COR-L47 (cell line): ENCODE results near the gene CPSF4.
"Not testable (repeated sequence)": the region's sequence is repeated elsewhere in the genome, so short reads cannot be mapped to it uniquely, and the experiment has no call there.

Experiments
- DNase-seq: peaks from one replicate; lab custom pipeline; 2025; lab: John Stamatoyannopoulos, UW

CPSF4 gene

GRCh38 chr7:99408379-99409191 lies 30.2 kb upstream of the CPSF4 start, which contains the start of the genes BUD31 and PDAP1:
TSS of gene BUD31 (plus strand) at chr7:99408969. CDS start at chr7:99411093, 2,124 bp downstream.
TSS of gene PDAP1 (minus strand) at chr7:99408597. CDS start at chr7:99408548, 49 bp downstream.
- peak; percentile 92 for DNase-seq

GRCh38 chr7:99409192-99409572 lies 29.6 kb upstream of the CPSF4 start:
- no peak for DNase-seq

DNA sequence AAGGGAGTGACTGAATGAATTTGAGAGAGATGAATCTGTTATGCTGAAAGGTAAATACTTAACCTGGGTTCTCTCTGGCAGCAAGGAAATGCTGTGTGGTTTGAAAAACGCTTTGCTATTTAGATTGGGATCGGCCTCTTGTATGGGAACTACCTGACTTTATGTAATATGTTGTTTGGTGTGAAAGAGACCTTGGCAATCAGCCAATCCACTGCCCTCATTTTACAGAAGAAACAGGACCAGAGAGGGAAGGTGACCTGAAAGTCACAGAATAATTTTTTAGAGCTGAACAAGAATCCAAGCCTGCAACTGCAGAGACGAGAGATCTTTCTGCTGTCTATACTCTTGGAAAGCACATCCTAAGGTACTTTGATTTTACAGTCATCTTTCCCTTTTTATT lies 28.9 kb upstream of the CPSF4 start:
- DNase-seq: no peak

GRCh38 chr7:99410635-99411034 lies 28.1 kb upstream of the CPSF4 start:
- no peak for DNase-seq

DNA sequence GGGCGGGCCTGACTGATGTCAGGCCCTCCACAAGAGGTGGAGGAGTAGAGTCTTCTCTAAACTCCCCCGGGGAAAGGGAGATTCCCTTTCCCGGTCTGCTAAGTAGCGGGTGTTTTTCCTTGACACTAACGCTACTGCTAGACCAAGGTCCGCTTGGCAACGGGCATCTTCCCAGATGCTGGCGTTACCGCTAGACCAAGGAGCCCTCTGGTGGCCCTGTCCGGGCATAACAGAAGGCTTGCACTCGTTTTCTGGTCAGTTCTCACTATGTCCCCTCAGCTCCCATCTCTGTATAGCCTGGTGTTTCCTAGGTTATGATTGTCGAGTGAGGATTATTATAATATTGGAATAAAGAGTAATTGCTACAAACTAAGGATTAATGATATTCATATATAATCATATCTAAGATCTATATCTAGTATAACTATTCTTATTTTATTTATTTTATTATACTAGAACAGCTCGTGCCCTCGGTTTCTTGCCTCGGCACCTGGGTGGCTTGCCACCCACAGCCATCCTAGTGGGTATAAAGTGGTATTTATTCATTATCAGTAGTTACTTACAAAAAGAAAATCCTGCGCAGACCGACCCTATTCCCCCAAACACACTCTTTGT lies 23.1 kb upstream of the CPSF4 start:
- peak; percentile 16 for DNase-seq

- no peak for DNase-seq
Observed at GRCh38 chr7:99418260-99418659, 20.5 kb upstream of the CPSF4 start.

DNA sequence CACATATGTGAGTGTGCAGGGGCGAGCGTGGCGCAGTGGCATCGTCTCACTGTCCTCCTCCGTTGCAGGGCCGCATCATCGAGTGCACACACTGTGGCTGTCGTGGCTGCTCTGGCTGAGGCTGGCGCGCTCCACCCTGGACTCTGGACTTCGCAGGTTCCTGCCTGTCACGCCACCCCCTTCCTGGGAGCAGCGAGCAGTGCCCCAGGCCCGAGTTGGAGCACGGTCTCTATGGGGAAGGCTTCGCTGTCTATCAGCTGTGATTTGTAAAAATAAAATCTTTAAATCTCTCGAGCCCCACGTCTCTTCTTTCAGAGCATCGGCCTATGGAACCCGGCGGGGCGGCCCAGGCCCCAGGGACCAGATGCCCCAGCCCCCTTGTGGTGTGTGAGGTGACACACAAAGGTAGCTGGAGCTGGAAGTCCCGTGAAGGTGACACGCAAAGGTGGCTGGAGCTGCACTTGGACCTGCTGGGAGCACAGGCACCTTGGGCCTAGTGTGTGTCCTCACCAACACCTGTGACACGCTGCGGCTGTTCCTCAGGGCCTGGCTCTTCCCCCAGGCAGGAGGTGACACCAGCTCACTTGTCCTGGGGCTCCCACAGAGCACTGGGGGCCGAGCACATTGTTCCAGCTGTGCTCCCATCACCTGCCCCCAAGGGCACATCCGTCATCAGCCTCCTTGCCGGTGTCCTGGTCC lies 19.3 kb upstream of the CPSF4 start:
- DNase-seq: no peak

DNA sequence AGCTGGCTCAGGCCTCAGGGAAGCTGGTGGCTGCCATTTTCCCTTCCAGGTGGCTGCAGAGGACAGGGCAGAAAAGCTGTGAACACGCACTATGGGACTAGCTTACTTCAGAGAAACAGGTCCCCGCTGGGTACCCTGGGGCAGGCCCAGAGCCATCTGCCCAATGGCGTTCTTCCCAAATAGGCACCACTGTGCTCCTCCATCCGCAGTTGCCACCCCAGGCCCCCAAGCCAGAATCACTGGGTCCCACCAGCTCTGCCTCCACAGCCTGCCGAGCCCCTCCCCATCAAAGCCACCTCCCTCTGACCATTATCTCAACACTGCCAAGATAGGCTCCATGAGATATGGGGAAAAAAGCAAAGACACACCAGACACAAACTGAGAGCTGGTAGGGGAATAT lies 18.5 kb upstream of the CPSF4 start:
- DNase-seq: no peak

DNA sequence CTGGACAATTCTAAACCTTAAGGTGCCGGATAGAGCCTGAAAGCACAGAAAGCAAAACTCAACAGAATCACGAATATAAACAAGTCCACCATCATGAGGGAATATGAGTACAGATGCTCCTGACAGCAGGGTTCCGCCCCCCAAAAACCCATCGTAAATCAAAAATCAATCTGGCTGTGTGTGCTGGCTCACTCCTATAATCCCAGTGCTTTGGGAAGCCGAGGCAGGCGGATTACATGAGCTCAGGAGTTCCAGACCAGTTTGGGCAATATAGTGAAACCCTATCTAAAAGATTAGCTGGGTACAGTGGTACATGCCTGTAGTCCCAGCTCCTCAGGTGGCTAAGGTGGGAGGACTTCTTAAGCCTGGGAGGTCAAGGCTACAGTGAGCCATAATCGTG lies 17.8 kb upstream of the CPSF4 start:
- no peak for DNase-seq

DNA sequence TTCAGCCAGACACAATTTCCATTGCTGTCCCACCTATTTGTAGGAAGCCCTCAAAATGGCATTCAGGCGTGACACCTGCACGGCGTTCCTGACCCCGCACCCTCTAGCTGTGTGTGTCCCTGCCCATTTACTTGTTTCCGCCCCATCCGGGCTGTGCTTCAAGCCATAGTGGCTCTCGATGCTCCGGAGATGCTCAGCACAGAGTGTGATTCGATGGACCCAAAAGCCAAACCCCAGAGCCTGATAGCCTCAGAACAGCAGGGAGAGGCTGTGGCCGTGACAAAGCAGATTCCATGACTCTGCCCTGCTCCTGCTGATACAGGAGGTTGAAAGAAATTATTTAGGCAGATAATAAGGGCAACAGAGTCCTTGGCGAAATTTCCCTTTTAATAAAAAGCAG lies 16.6 kb upstream of the CPSF4 start:
- DNase-seq: no peak

DNA sequence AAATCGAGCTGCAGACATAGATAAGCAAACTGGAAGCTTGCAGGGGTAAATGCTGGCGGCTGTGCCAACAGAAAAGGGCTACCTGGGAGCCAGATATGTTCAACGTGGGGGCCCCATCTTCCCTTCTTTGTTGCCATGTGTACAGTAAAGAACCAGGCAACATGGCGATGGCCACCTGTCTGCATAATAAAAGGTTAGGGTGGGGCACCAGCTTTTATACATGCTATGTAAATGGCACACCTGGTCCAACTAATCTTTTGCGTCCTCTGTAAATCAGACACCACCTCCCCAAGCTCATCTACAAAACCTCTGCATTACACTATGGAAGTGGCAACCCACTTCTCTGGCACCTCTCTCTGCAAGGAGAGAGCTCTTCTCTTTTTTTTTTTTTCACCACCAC lies 16.1 kb upstream of the CPSF4 start:
- DNase-seq: peak; percentile 53

DNA sequence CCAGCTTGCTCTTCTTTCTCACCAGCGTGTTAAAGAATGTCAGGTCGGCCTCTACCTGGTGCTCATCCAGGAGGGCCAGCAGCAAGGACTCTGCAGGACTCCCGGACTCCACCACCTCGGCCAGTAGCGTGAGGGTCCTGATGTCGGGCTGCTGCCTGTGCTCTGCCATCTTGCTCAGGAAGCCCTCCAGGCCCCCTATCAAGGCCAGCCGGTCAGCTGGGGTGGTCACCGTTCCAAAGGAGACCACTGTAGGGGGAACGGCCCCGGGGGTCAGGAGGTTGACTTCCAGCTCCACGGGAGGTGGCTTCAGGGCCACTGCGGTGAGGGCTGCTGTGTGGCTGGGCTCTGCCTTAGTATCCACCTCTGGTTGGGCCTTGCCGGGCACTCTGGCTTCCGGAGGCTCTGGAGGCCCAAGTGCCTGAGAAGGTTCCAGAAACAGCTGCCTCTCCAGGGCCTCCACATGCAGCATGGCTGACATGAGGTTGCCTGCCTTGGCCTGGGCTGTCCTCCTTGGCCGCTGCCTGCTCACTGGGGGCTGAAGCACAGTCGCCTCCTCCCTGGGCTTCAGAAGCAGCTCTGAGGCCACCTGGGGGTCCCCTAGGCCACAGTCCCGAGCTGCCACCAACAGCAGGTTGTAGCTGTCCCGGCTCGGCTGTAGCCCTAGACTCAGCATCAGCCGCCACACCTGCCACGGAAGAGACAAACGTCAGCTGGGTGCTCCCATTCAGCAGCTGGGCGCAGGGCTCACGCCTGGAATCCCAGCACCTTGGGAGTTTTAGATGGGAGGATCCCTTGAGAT lies 13.6 kb upstream of the CPSF4 start:
- no peak for DNase-seq

DNA sequence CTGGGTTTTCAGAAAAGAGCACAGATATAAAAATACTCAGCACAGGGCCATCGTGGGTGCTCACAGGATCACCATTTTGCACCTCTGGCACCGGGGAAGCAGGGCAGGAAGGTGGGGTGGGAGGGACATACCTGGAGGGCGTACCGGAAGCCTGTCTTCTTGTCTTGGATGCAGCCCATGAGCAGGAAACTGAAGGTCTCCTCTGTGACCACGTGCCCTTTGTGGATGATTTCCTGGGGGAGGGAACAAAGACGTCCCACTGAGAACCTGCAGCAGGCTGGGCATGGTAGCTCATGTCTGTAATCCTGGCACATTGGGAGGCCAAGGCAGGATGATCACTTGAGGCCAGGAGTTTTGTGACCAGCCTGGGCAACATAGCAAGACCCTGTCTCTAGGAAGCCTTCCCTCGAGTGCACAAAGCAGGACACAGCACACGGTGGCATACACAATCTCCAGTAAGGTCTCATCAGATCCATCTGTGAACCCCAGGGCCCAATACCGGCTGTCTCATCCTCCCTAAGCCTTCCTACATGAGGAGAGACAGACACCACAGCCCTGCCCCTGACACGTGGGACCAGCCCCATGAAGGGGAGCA lies 9.7 kb upstream of the CPSF4 start:
- no peak for DNase-seq

- DNase-seq: no peak
Observed at GRCh38 chr7:99429756-99430155, 9.0 kb upstream of the CPSF4 start.

DNA sequence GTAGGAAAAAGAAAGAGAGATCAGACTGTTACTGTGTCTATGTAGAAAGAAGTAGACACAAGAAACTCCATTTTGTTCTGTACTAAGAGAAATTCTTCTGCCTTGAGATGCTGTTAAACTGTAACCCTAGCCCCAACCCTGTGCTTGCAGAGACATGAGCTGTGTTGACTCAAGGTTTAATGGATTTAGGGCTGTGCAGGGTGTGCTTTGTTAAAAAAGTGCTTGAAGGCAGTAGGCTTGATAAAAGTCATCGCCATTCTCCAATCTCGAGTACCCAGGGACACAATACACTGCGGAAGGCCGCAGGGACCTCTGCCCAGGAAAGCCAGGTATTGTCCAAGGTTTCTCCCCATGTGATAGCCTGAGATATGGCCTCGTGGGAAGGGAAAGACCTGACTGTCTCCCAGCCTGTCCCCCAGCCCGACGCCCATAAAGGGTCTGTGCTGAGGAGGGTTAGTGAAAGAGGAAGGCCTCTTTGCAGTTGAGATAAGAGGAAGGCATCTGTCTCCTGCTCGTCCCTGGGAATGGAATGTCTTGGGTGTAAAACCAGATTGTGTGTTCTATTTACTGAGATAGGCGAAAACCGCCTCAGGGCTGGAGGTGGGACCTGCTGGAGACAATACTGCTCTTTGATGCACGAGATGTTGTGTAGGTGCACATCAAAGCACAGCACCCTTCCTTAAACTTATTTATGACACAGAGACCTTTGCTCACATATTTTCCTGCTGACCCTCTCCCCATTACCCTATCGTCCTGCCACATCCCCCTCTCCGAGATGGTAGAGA lies 6.8 kb upstream of the CPSF4 start:
- DNase-seq: not testable (repeated sequence)

GRCh38 chr7:99433158-99433557 lies 5.6 kb upstream of the CPSF4 start:
- no peak for DNase-seq

DNA sequence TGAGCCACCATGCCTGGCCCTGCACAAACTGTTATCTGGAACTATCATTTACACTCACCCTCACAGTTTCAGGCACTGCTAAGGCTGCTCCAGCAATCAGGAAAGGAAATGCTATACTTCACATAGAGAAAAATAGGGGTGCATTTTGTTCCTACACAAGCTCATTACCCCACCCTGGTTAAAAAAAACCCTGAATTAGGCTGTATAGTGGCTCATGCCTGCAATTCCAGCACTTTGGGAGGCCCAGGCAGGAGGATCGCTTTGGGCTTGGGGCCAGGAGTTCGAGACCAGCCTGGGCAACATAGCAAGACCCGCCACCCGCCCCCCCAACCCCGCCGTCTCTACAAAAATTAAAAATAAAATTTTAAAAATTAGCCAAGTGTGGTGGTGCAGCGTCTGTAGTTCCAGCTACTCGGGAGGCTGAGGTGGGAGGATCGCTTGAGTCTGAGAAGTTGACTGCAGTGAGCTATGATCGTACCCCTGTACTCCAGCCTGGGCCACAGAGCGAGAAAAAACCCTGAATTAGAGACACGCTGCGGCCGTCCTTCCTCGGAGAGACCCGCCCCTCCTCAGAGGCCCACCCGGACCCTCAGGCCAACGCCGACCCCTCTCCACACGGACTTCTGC lies 684 bp upstream of the CPSF4 start:
- DNase-seq: no peak

DNA sequence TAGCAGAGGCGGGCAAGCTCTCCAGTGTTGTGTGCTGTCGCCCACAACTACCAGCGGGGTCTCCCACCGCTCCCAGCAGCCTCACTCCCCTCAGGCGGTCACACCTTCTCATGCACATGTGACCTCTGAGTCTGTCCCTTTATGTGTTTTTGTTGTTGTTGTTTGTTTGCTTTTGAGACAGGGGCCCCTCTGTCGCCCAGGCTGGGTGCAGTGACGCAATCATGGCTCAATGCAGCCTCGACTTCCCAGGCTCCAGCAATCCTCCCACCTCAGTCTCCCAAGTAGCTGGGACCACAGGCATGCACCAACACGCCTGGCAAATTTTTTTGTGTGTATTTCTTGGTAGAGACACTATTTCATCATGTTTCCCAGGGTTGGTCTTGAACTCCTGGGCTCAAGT lies 1.5 kb downstream of the CPSF4 start:
- no peak for DNase-seq

DNA sequence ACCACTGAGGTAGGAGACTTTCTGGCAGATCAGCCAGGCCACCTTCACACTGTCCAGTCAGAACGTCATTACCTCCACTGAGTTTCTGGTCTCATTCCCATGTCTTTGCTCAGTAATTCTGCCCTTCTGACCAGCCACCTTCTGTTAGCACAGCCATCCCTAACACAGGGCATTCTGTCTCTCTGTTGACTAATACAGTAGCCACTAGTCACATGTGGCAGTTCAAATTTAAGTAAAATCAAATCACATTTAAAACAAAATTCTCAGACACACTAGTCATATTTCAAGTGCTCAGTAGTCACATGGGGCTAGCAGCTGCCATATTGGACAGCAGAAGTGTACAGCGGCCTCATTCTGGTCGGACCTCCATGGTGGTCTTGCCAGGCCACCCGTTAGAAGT lies 7.4 kb downstream of the CPSF4 start:
- no peak for DNase-seq

DNA sequence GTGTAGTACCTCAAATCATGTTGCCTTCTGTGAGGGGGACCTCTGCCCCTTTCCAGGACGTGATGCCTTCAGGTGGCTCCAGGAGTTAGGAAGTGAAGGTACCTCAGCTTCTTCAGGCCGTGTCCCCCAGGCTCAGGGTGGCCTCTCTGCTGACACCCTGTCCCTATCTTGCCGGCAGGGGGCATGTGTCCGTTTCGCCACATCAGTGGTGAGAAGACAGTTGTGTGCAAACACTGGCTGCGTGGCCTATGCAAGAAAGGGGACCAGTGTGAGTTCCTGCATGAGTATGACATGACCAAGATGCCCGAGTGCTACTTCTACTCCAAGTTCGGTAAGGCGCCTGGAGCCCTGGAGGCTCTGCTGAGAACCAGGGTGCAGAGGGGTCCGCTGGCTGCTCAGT lies 9.2 kb downstream of the CPSF4 start:
- DNase-seq: no peak

- DNase-seq: no peak
Observed at GRCh38 chr7:99448855-99449254, 10.1 kb downstream of the CPSF4 start.
